HG02588 (cell line): ENCODE measurements around the gene ITGA3.

Experiments
- ATAC-seq: cut with Tn5 transposase; IDR thresholded peaks from one replicate; pipeline ENCODE4 v1.9.1; 2021; ENCODE audit warnings: mild to moderate bottlenecking, moderate library complexity; ENCODE audit not compliant: unreplicated experiment

Gene ITGA3

GRCh38 chr17:50123649-50124349 is 67.9 kb downstream of the ITGA3 start:
- no peak for ATAC-seq

GRCh38 chr17:50125420-50125997 is 69.6 kb downstream of the ITGA3 start:
- ATAC-seq: no peak

GRCh38 chr17:50127697-50128361 is 71.9 kb downstream of the ITGA3 start:
- ATAC-seq: no peak

GRCh38 chr17:50128441-50129352 is 72.8 kb downstream of the ITGA3 start:
- no peak for ATAC-seq

GRCh38 chr17:50129353-50129727 is 73.4 kb downstream of the ITGA3 start:
- ATAC-seq: no peak

- no peak for ATAC-seq
Observed at GRCh38 chr17:50129728-50130558, 74.0 kb downstream of the ITGA3 start, which contains the start of gene SAMD14. TSS of gene SAMD14 (minus strand) at chr17:50130160. CDS start at chr17:50124959, 5,201 bp downstream.

GRCh38 chr17:50130559-50131305 is 74.8 kb downstream of the ITGA3 start:
- no peak for ATAC-seq

GRCh38 chr17:50132104-50132794 is 76.3 kb downstream of the ITGA3 start:
- ATAC-seq: no peak

- no peak for ATAC-seq
Observed at GRCh38 chr17:50133028-50133768, 77.3 kb downstream of the ITGA3 start.

GRCh38 chr17:50133769-50134099 is 77.8 kb downstream of the ITGA3 start:
- ATAC-seq: no peak

GRCh38 chr17:50134206-50135110 is 78.5 kb downstream of the ITGA3 start:
- ATAC-seq: no peak

GRCh38 chr17:50135316-50136095 is 79.6 kb downstream of the ITGA3 start:
- no peak for ATAC-seq

GRCh38 chr17:50136096-50136687 is 80.3 kb downstream of the ITGA3 start:
- no peak for ATAC-seq

GRCh38 chr17:50137042-50137441 is 81.1 kb downstream of the ITGA3 start:
- no peak for ATAC-seq

- no peak for ATAC-seq
Observed at GRCh38 chr17:50139185-50139783, 83.4 kb downstream of the ITGA3 start.
